Measurements from ENCODE around the gene NTM. TPM values are rescaled to one million over a fixed set of nuclear protein-coding genes. Genes with fewer than 3 reads are reported as not detected.

Gene NTM
- total RNA-seq, 1 donor: not detected

- no peak for DNase-seq (ENCODE audit: low read depth in 2 of 3, low spot score in 2 of 3)
Measured at GRCh38 chr11:131629925-131630540, 259.6 kb downstream of the NTM start.

DNA sequence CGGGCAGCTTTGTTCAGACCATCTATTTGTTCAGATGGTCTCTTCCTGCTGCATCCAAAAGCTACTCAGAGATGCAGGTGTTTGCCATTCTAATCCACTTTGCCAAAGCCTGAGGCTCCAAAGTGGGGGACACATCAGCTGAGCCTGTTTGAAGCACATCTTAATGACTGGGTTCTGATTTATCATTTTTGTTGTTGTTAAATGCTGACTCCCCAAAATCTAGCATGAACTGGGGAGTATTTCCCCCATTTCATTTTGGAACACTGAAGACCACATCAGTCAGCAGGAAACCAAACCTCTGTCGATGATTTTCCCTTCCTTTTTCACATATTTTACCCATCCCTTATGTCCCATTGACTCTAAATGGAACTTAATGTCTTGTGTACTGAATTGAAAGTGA is 262.6 kb downstream of the NTM start:
- no peak for DNase-seq (ENCODE audit: low read depth in 2 of 3, low spot score in 2 of 3)

DNA sequence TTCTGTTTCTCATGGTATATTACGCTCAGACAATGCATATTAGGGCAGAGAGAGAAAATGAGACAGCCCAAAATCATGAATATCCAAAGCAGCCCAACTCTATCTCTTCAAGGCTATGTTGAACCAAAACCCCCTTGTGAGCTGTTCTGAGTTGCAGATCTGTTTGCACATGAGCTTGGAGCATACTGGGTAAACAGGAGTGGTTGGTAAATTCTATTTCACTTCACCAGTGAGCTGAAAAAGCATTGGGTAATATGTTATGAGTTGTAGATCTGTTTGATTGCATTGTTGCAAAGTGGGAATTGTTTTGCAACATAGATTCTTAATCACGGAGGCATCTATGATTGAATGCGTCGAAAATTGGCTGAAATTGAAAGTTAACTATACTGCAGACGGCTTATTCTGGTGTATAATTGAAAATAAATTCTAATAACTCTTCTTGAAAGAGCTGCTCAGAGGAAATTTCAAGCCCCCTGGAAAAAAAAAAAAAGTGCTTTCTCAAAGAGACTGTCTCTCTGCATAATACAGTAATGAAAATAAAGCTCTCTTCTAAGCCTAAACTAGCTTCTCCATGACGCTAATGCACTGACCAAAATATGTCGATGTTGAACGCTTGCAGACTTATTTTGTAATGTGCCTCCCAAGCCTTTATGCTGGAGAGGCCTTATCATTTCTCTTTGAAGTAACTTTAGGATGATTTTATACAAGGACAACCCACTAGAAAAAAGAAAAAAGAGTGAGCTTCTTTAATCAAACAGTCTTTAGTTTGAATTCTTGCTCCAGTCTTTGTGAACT is 263.7 kb downstream of the NTM start:
- DNase-seq (ENCODE audit: low read depth in 2 of 3, low spot score in 2 of 3): no peak

DNA sequence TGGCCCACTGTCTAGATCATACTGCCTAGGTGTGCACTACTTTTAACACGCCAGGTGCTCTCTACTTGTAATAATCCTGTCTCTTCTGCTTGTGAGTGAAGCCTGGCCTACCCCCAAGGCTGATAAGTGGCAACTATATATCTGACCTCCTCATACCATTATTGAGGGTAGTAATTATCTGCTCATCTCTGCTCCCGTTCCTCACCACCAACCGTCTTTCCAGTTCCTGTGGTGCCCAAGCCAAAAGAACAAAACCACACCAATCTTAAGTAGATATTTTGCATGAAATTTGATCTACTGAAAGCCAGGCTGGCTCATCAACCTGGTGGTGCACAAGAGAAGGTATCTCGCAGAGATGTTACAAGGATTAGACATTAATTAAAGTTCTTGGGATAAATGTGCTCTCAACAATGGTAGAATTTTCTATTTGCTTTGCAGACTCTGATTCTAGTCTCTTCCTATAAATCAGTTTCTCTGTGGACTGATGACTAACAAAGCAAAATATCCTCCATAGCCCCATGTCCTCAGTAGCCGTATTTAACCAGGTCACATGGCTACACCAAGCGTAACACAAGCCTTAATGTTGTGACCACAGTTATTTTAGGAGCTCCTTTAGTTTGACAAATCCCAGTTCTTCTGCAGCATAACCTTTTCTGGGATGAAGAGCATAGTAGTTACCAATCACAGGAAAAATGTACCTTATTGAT is 267.2 kb downstream of the NTM start:
- DNase-seq (ENCODE audit: low read depth in 2 of 3, low spot score in 2 of 3): peak in 1 of 3 donors; percentile 15

GRCh38 chr11:131638889-131639288 is 268.5 kb downstream of the NTM start:
- DNase-seq (ENCODE audit: low read depth in 2 of 3, low spot score in 2 of 3): no peak

- DNase-seq (ENCODE audit: low read depth in 2 of 3, low spot score in 2 of 3): no peak
Measured at GRCh38 chr11:131640320-131640719, 269.9 kb downstream of the NTM start.

- DNase-seq (ENCODE audit: low read depth in 2 of 3, low spot score in 2 of 3): no peak
Measured at GRCh38 chr11:131642756-131643531, 272.5 kb downstream of the NTM start.

GRCh38 chr11:131644204-131644795 is 273.9 kb downstream of the NTM start:
- DNase-seq (ENCODE audit: low read depth in 2 of 3, low spot score in 2 of 3): no peak

- DNase-seq (ENCODE audit: low read depth in 2 of 3, low spot score in 2 of 3): no peak
Measured at GRCh38 chr11:131645237-131645636, 274.8 kb downstream of the NTM start.

GRCh38 chr11:131649856-131650255 is 279.4 kb downstream of the NTM start:
- no peak for DNase-seq (ENCODE audit: low read depth in 2 of 3, low spot score in 2 of 3)

DNA sequence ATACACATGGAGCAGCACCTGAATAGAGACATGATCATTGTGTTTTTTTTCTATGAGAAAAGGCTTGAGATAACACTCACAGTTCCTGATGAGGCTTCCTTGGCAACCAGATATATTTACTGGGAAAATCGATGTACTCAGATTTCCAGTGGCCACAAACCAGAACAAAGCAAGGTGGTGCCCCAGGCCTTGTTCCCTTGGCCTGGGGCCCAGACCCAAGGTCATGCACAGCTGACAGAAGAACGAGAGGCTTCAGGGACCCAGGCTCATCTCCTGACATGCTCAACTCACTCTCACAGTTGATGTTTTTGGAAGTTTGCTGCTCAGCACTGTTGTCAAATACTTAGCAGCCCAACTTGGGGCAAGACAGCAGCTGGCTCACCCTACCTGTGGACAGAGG is 281.8 kb downstream of the NTM start:
- no peak for DNase-seq (ENCODE audit: low read depth in 2 of 3, low spot score in 2 of 3)

- DNase-seq (ENCODE audit: low read depth in 2 of 3, low spot score in 2 of 3): no peak
Measured at GRCh38 chr11:131653260-131653659, 282.8 kb downstream of the NTM start.

GRCh38 chr11:131654849-131655248 is 284.4 kb downstream of the NTM start:
- no peak for DNase-seq (ENCODE audit: low read depth in 2 of 3, low spot score in 2 of 3)

- DNase-seq (ENCODE audit: low read depth in 2 of 3, low spot score in 2 of 3): no peak
Measured at GRCh38 chr11:131656179-131656838, 285.9 kb downstream of the NTM start.

DNA sequence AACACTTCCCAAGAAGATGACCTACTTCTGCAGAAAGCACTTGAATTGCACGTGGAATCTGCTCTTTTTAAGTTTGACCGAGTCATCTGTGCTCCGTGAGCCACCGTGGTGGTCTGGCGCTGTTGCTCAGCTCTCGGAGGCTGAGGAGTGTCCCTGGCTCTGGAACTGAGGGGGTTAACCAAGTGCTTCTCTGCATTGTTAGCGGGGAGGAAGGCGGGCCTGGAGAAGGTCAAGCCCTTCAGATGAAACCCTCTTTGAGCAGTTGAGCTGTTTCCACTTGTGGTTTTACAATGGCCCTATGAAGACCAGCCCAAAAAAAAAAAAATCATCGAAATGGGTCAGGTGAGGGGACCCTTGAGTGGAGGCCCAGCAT is 286.4 kb downstream of the NTM start:
- no peak for DNase-seq (ENCODE audit: low read depth in 2 of 3, low spot score in 2 of 3)

DNA sequence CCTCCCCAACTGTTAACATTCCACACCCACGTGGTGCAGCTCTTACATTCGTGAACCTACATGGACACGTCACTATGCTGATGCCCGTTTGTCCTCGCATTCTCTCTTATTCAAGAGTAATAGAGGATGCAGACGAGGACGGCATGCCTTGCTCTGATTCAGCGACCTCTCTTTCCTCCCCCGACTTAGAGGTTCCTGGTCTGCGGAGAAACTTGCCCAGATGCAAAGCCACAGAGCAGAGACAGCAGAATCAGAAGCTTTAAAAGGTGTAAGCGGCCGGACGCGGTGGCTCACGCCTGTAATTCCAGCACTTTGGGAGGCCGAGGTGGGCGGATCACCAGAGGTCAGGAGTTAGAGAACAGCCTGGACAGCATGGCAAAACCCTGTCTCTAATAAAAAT is 288.0 kb downstream of the NTM start:
- DNase-seq (ENCODE audit: low read depth in 2 of 3, low spot score in 2 of 3): no peak

DNA sequence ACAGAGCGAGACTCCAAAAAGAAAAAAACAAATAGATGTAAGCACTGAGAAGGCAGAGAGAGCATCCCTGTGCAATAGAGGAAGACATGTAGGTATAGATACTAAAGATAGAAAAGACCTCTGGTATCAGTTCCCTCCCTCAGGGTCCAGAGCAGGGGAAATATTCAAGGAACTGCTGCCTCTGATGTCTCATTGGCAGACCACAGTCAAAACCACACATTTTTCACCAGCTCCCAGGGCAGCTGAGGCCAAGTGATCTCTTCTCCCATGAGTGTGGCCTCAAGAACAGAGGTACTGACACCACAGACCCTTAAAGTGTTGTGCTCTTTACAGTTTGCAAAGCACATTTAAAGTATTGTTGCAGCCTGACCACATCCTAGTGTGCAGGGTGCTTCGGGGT is 288.5 kb downstream of the NTM start:
- peak in 1 of 3 donors; percentile 51 for DNase-seq (ENCODE audit: low read depth in 2 of 3, low spot score in 2 of 3)

- DNase-seq (ENCODE audit: low read depth in 2 of 3, low spot score in 2 of 3): no peak
Measured at GRCh38 chr11:131659931-131660330, 289.5 kb downstream of the NTM start.

- DNase-seq (ENCODE audit: low read depth in 2 of 3, low spot score in 2 of 3): no peak
Measured at GRCh38 chr11:131661132-131661531, 290.7 kb downstream of the NTM start.

DNA sequence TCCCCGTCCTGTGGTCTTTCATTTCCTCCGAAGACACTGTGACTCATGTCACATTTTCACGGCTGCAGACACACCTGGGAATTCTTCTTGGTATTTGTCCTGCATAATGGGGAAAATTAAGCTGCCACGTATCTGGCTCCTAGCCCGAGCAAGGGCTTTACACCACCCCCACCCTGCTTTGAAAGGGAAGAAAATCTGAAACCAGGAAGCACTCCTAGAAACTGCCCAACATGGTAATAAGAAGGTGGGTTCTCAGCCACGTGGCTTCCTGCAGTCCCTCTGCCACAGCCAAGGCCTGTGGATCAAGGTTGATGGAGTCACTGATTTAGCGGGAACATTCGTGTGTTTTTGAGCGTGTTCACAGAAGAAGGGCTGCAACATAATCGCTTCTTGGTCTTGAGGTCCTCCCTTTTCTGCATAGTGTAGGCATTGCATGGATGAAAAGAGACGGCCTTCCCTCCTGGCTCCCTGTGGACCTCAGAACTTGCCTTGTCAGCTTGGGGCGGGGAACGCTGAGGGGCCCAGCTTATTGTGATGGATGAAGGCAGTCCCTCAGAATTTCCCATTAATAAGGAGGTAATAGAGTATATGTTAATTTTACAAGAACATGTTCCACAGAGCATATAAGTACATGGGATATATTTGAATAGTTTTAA is 292.0 kb downstream of the NTM start:
- no peak for DNase-seq (ENCODE audit: low read depth in 2 of 3, low spot score in 2 of 3)

Data from hematopoietic multipotent progenitor cell (in vitro differentiated cells).